ENCODE results near the gene HOMER1. TPM values are rescaled to one million over a fixed set of nuclear protein-coding genes. Genes with fewer than 3 reads are reported as not detected.

The HOMER1 gene
- total and polyA plus RNA-seq, 2 donors (not counting 1 experiment from before 2014, with no cell fraction given) = 3.9 to 6.8 TPM

DNA sequence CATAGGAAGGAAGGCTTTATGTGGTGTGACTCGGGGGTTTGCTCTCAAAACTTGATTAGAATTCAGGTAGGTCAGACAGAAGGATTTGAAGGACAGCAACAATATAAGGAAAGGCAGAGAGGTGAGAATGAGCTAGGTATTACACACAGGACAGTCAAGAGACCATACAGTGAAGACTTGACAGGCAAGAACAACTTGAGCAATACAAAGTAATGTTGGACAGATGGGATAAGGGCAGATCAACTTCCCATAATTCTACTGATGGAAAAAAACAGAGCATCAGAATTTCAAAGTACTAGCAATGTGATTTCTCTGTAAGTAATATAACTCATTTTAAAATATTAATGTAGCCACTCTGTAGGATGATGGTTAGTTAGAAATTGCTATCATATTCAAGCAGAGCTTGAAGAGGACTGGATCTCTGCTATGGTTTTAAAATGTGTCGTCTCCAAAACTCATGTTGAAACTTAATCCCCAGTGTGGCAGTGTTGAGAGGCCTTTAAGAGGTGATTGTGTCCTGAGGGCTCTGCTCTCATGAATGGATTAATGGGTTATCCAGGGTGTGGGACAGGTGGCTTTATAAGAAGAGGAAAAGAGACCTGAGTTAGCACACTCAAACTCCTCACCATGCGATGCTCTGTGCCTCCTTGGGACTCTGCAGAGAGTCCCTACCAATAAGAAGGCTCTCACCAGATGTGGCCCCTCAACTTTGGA lies 22.4 kb upstream of the HOMER1 start:
- TF ChIP-seq EZH2 (IDR thresholded peaks at IDR 0.05; ENCODE audit: low read length, missing control alignments) = no peak
- TF ChIP-seq, protein P1, sequence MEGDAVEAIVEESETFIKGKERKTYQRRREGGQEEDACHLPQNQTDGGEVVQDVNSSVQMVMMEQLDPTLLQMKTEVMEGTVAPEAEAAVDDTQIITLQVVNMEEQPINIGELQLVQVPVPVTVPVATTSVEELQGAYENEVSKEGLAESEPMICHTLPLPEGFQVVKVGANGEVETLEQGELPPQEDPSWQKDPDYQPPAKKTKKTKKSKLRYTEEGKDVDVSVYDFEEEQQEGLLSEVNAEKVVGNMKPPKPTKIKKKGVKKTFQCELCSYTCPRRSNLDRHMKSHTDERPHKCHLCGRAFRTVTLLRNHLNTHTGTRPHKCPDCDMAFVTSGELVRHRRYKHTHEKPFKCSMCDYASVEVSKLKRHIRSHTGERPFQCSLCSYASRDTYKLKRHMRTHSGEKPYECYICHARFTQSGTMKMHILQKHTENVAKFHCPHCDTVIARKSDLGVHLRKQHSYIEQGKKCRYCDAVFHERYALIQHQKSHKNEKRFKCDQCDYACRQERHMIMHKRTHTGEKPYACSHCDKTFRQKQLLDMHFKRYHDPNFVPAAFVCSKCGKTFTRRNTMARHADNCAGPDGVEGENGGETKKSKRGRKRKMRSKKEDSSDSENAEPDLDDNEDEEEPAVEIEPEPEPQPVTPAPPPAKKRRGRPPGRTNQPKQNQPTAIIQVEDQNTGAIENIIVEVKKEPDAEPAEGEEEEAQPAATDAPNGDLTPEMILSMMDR (conservative IDR thresholded peaks at IDR 0.05 in 1 of 2, IDR thresholded peaks at IDR 0.05 in 1 of 2; ENCODE audit: low read depth in 1 of 2, low read length in 2 of 2) = no peak
- Histone ChIP-seq H4K20me1 (ENCODE audit: control insufficient read depth, extremely low read depth, insufficient read depth, low read length) (no peaks in the 10 kb centered on the region), H2AFZ (ENCODE audit: low read length) (no peak overlapping the region), H3K27me3 (ENCODE audit: control insufficient read depth, insufficient read depth, low read length) (no peaks in the 10 kb centered on the region), H3K27ac (ENCODE audit: insufficient read depth, low read length) (no peak overlapping the region), H3K9me3 (ENCODE audit: control insufficient read depth, insufficient read depth, low read depth, low read length) (no peaks in the 10 kb centered on the region), H3K4me1 (ENCODE audit: control insufficient read depth, extremely low read depth, insufficient read depth, low read length) (no peaks in the 10 kb centered on the region), H3K79me2 (ENCODE audit: control insufficient read depth, insufficient read depth, low read length) (no peaks in the 10 kb centered on the region), H3K36me3 (ENCODE audit: control insufficient read depth, insufficient read depth, low read length) (no peaks in the 10 kb centered on the region), H3K4me3 (replicated peaks in 1 of 4; ENCODE audit: control extremely low read depth in 1 of 4, insufficient read depth in 1 of 4, low read depth in 3 of 4, low read length in 4 of 4) (no peak overlapping the region), H3K9ac (ENCODE audit: insufficient read depth, low read length) (no peak overlapping the region), H3K4me2 (ENCODE audit: extremely low read depth, insufficient read depth, low read length) (no peak overlapping the region)
- no peak for DNase-seq (ENCODE audit: low read depth in 2 of 2)

GRCh38 chr5:79535477-79536192 lies 21.7 kb upstream of the HOMER1 start:
- no peak overlapping the region for H3K27ac ChIP-seq (ENCODE audit: insufficient read depth, low read length)
- H3K9me3 ChIP-seq (ENCODE audit: control insufficient read depth, insufficient read depth, low read depth, low read length) = no peaks in the 10 kb centered on the region
- H3K4me1 ChIP-seq (ENCODE audit: control insufficient read depth, extremely low read depth, insufficient read depth, low read length) = no peaks in the 10 kb centered on the region
- H3K36me3 ChIP-seq (ENCODE audit: control insufficient read depth, insufficient read depth, low read length) = no peaks in the 10 kb centered on the region
- DNase-seq (ENCODE audit: low read depth in 2 of 2) = no peak
- no peak overlapping the region for H3K4me2 ChIP-seq (ENCODE audit: extremely low read depth, insufficient read depth, low read length)
- no peaks in the 10 kb centered on the region for H3K27me3 ChIP-seq (ENCODE audit: control insufficient read depth, insufficient read depth, low read length)
- H4K20me1 ChIP-seq (ENCODE audit: control insufficient read depth, extremely low read depth, insufficient read depth, low read length) = no peaks in the 10 kb centered on the region
- H3K4me3 ChIP-seq (replicated peaks in 1 of 4; ENCODE audit: control extremely low read depth in 1 of 4, insufficient read depth in 1 of 4, low read depth in 3 of 4, low read length in 4 of 4) = no peak overlapping the region
- no peaks in the 10 kb centered on the region for H3K79me2 ChIP-seq (ENCODE audit: control insufficient read depth, insufficient read depth, low read length)
- H2AFZ ChIP-seq (ENCODE audit: low read length) = no peak overlapping the region
- no peak overlapping the region for H3K9ac ChIP-seq (ENCODE audit: insufficient read depth, low read length)
- TF ChIP-seq, protein P1 (conservative IDR thresholded peaks at IDR 0.05 in 1 of 2, IDR thresholded peaks at IDR 0.05 in 1 of 2; ENCODE audit: low read depth in 1 of 2, low read length in 2 of 2) = peak in 1 of 2 donors; percentile 4
- no peak for TF ChIP-seq EZH2 (IDR thresholded peaks at IDR 0.05; ENCODE audit: low read length, missing control alignments)

DNA sequence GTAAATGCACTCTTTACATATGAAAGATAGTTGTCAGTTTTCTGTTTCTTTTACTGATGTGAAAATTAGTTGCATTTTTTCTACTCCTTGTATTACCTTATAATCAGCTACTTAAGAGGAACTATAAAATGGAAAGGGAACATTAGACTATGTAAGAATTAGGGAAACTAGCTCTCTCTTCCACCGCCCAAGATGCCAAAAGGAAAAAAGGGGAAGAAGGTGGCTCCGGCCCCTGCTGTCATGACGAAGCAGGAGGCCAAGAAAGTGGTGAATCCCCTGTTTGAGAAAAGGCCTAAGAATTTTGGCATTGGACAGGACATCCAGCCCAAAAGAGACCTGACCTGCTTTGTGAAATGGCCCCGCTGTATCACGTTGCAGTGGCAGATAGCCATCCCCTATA lies 15.2 kb upstream of the HOMER1 start:
- Histone ChIP-seq H3K9ac (ENCODE audit: insufficient read depth, low read length) (no peak overlapping the region), H3K79me2 (ENCODE audit: control insufficient read depth, insufficient read depth, low read length) (no peaks in the 10 kb centered on the region), H3K9me3 (ENCODE audit: control insufficient read depth, insufficient read depth, low read depth, low read length) (no peaks in the 10 kb centered on the region), H4K20me1 (ENCODE audit: control insufficient read depth, extremely low read depth, insufficient read depth, low read length) (no peaks in the 10 kb centered on the region), H3K27ac (ENCODE audit: insufficient read depth, low read length) (no peak overlapping the region), H3K4me3 (replicated peaks in 1 of 4; ENCODE audit: control extremely low read depth in 1 of 4, insufficient read depth in 1 of 4, low read depth in 3 of 4, low read length in 4 of 4) (no peak overlapping the region), H2AFZ (ENCODE audit: low read length) (no peak overlapping the region), H3K4me1 (ENCODE audit: control insufficient read depth, extremely low read depth, insufficient read depth, low read length) (no peaks in the 10 kb centered on the region), H3K36me3 (ENCODE audit: control insufficient read depth, insufficient read depth, low read length) (no peaks in the 10 kb centered on the region), H3K27me3 (ENCODE audit: control insufficient read depth, insufficient read depth, low read length) (no peaks in the 10 kb centered on the region), H3K4me2 (ENCODE audit: extremely low read depth, insufficient read depth, low read length) (no peak overlapping the region)
- no peak for DNase-seq (ENCODE audit: low read depth in 2 of 2)
- TF ChIP-seq, protein P1 (conservative IDR thresholded peaks at IDR 0.05 in 1 of 2, IDR thresholded peaks at IDR 0.05 in 1 of 2; ENCODE audit: low read depth in 1 of 2, low read length in 2 of 2) = no peak
- TF ChIP-seq EZH2 (IDR thresholded peaks at IDR 0.05; ENCODE audit: low read length, missing control alignments) = no peak
